ENCODE measurements around the gene KRTAP16-1. TPM values are rescaled to one million over a fixed set of nuclear protein-coding genes. Genes with fewer than 3 reads are reported as not detected.

The KRTAP16-1 gene
- total and polyA plus RNA-seq, 2 of the 13 experiments (the other 11 are each of a cell fraction or from before 2014, with no cell fraction given): not detected

DNA sequence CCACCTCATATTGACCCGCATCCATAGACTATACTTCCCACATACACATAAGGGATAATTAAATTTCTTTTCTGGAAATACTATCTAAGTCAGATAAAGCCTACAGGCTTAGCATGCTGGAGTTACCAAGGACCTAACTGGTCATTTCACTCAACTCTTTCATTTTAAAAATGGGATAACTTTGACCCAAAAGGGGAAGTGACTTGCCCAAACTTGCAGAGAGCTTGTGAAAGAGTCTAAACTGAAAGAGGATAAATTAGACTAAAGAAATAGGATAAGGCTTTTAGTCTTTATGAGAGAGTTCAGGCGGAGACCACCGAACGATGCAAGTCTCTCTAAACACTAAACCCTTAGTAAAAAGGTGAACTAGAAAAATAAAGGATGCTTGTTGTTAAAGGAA, 45.4 kb upstream of the KRTAP16-1 start:
- no peak for FAIRE-seq
- in situ Hi-C loops (cut with HindIII; ENCODE audit: extremely low pct_ligation_motif_present, low pct_unique_long_range_greater_than_20kb) (no loop called here), intact Hi-C loops (cut with micrococcal nuclease; ENCODE audit: unreplicated experiment) (no loop called here)
- DNase-seq (ENCODE audit: low spot score): no peak
- no peak for ATAC-seq
- Histone ChIP-seq H3K4me1 (ENCODE audit: insufficient read depth, low read length) (no peaks in the 10 kb centered on the region), H3K79me2 (ENCODE audit: insufficient read depth, low read length) (no peaks in the 10 kb centered on the region), H3K27ac (ENCODE audit: extremely low read length, insufficient read depth, low read length) (no peak overlapping the region), H3K4me3 (replicated peaks in 1 of 3; ENCODE audit: insufficient read depth in 1 of 3, low read depth in 2 of 3, low read length in 3 of 3) (no peak overlapping the region), H3K4me2 (ENCODE audit: low read depth, low read length) (no peak overlapping the region), H2AFZ (ENCODE audit: low read length) (no peak overlapping the region), H3K27me3 (ENCODE audit: control insufficient read depth in 1 of 2, insufficient read depth in 2 of 2, low read length in 2 of 2) (peaks cover 0 to 7% of the 10 kb centered on the region in 2 experiments; a peak in 1 of 5 replicates), H3K9ac (ENCODE audit: insufficient read depth, low read depth, low read length) (no peak overlapping the region), H3K36me3 (replicated peaks in 1 of 2; ENCODE audit: control insufficient read depth in 1 of 2, insufficient read depth in 2 of 2, low read length in 2 of 2) (no peaks in the 10 kb centered on the region), H3K9me3 (ENCODE audit: low read length) (no peaks in the 10 kb centered on the region), H4K20me1 (ENCODE audit: insufficient read depth, low read length) (no peaks in the 10 kb centered on the region)
- POLR2A ChIA-PET: no interaction called here
- TF ChIP-seq ZNF501 (CRISPR knock-in tag; IDR thresholded peaks at IDR 0.05) (no peak), ZSCAN9 (CRISPR knock-in tag; IDR thresholded peaks at IDR 0.05; ENCODE audit: borderline replicate concordance) (no peak), SRSF1 (optimal IDR thresholded peaks at IDR 0.05; ENCODE audit: low read depth, low read length) (no peak), ZNF550 (CRISPR knock-in tag; IDR thresholded peaks at IDR 0.05; ENCODE audit: borderline replicate concordance) (no peak), NBN (conservative IDR thresholded peaks at IDR 0.05) (no peak), YEATS2 (CRISPR knock-in tag; IDR thresholded peaks at IDR 0.05; ENCODE audit: borderline replicate concordance) (no peak), STAG1 (CRISPR knock-in tag; IDR thresholded peaks at IDR 0.05) (no peak), PRPF4 (IDR thresholded peaks at IDR 0.05; ENCODE audit: low read depth, low read length, poor library complexity, severe bottlenecking) (no peak), ZNF235 (CRISPR knock-in tag; IDR thresholded peaks at IDR 0.05; ENCODE audit: borderline replicate concordance) (no peak), ZNF546 (CRISPR knock-in tag; conservative IDR thresholded peaks at IDR 0.05) (no peak), ISL2 (CRISPR knock-in tag; IDR thresholded peaks at IDR 0.05) (no peak)
- TF ChIP-seq, protein P1, sequence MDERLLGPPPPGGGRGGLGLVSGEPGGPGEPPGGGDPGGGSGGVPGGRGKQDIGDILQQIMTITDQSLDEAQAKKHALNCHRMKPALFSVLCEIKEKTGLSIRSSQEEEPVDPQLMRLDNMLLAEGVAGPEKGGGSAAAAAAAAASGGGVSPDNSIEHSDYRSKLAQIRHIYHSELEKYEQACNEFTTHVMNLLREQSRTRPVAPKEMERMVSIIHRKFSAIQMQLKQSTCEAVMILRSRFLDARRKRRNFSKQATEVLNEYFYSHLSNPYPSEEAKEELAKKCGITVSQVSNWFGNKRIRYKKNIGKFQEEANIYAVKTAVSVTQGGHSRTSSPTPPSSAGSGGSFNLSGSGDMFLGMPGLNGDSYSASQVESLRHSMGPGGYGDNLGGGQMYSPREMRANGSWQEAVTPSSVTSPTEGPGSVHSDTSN (CRISPR knock-in tag; IDR thresholded peaks at IDR 0.05): no peak
- TF ChIP-seq, protein P2, sequence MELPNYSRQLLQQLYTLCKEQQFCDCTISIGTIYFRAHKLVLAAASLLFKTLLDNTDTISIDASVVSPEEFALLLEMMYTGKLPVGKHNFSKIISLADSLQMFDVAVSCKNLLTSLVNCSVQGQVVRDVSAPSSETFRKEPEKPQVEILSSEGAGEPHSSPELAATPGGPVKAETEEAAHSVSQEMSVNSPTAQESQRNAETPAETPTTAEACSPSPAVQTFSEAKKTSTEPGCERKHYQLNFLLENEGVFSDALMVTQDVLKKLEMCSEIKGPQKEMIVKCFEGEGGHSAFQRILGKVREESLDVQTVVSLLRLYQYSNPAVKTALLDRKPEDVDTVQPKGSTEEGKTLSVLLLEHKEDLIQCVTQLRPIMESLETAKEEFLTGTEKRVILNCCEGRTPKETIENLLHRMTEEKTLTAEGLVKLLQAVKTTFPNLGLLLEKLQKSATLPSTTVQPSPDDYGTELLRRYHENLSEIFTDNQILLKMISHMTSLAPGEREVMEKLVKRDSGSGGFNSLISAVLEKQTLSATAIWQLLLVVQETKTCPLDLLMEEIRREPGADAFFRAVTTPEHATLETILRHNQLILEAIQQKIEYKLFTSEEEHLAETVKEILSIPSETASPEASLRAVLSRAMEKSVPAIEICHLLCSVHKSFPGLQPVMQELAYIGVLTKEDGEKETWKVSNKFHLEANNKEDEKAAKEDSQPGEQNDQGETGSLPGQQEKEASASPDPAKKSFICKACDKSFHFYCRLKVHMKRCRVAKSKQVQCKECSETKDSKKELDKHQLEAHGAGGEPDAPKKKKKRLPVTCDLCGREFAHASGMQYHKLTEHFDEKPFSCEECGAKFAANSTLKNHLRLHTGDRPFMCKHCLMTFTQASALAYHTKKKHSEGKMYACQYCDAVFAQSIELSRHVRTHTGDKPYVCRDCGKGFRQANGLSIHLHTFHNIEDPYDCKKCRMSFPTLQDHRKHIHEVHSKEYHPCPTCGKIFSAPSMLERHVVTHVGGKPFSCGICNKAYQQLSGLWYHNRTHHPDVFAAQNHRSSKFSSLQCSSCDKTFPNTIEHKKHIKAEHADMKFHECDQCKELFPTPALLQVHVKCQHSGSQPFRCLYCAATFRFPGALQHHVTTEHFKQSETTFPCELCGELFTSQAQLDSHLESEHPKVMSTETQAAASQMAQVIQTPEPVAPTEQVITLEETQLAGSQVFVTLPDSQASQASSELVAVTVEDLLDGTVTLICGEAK (IDR thresholded peaks at IDR 0.05): no peak
- TF ChIP-seq, protein P2 (CRISPR knock-in tag; IDR thresholded peaks at IDR 0.05): no peak
- BruUV-seq (replicated peaks): no TSS peak
- WGBS (ENCODE audit: low lambda C conversion rate): 27% methylated on average over 4 of the region's 4 CpGs
- CTCF ChIA-PET (ENCODE audit: low intra/inter-chr PET ratio, low total read pairs): no interaction called here

All from HepG2 (cell line).